HEK293T (cell line): ENCODE data around the gene MOAP1.

ENCODE experiments used
- CTCF ChIA-PET: fragments of 350-600 bp; formaldehyde crosslinking; extraction: SDS; loops from one replicate; lab custom pipeline; 2021; ENCODE audit warnings: antibody characterized with exemption, inconsistent platforms; lab: Yijun Ruan, JAX
- POLR2A ChIA-PET: fragments of 350-600 bp; formaldehyde crosslinking; extraction: SDS; loops from one replicate; lab custom pipeline; 2020; ENCODE audit warnings: antibody characterized with exemption, inconsistent platforms; lab: Yijun Ruan, JAX
- DNase-seq: peaks from one replicate; pipeline ENCODE4 v3.0.0; 2012; ENCODE audit warnings: mixed read lengths; ENCODE audit errors: extremely low spot score
- ARNT ChIP-seq: fragments of 450-650 bp; IDR thresholded peaks from 2 replicates; pipeline ENCODE4 v1.6.1; 2017; ENCODE audit warnings: mild to moderate bottlenecking
- BHLHE40 ChIP-seq: fragments of 450-650 bp; IDR thresholded peaks from 2 replicates; pipeline ENCODE4 v1.6.1; 2016; ENCODE audit warnings: mild to moderate bottlenecking, moderate library complexity, borderline replicate concordance
- CTBP1 ChIP-seq: fragments of 450-650 bp; IDR thresholded peaks from 2 replicates; pipeline ENCODE4 v1.6.1; 2016; ENCODE audit warnings: borderline replicate concordance
- ELF4 ChIP-seq: fragments of 450-650 bp; IDR thresholded peaks from 2 replicates; pipeline ENCODE4 v1.6.1; 2017; ENCODE audit warnings: antibody characterized with exemption
- FOXA1 ChIP-seq: fragments of 450-650 bp; IDR thresholded peaks from 2 replicates; pipeline ENCODE4 v1.6.1; 2016; ENCODE audit warnings: mild to moderate bottlenecking
- FOXK2 ChIP-seq: fragments of 450-650 bp; IDR thresholded peaks from 2 replicates; pipeline ENCODE4 v1.6.1; 2016; ENCODE audit warnings: mild to moderate bottlenecking
- FOXM1 ChIP-seq: fragments of 450-650 bp; IDR thresholded peaks from 2 replicates; pipeline ENCODE4 v1.6.1; 2017; ENCODE audit warnings: mild to moderate bottlenecking, borderline replicate concordance
- HDGF ChIP-seq: fragments of 450-650 bp; IDR thresholded peaks from 2 replicates; pipeline ENCODE4 v1.6.1; 2017; ENCODE audit warnings: antibody characterized with exemption, borderline replicate concordance
- L3MBTL2 ChIP-seq: fragments of 450-650 bp; conservative IDR thresholded peaks from 2 replicates; pipeline ENCODE4 v1.6.1; 2016; ENCODE audit warnings: mild to moderate bottlenecking
- LEF1 ChIP-seq: fragments of 450-650 bp; IDR thresholded peaks from 2 replicates; pipeline ENCODE4 v1.6.1; 2017; ENCODE audit warnings: mild to moderate bottlenecking, borderline replicate concordance
- NFRKB ChIP-seq: fragments of 450-650 bp; IDR thresholded peaks from 2 replicates; pipeline ENCODE4 v1.6.1; 2016; ENCODE audit warnings: mild to moderate bottlenecking, moderate library complexity
- SP1 ChIP-seq: fragments of 450-650 bp; IDR thresholded peaks from 2 replicates; pipeline ENCODE4 v1.6.1; 2017
- SUZ12 ChIP-seq: fragments of 450-650 bp; IDR thresholded peaks from 2 replicates; pipeline ENCODE4 v1.6.1; 2016; ENCODE audit warnings: mild to moderate bottlenecking
- TARDBP ChIP-seq: fragments of 450-650 bp; IDR thresholded peaks from 2 replicates; pipeline ENCODE4 v1.6.1; 2016
- ZNF384 ChIP-seq: fragments of 450-650 bp; IDR thresholded peaks from 2 replicates; pipeline ENCODE4 v1.6.1; 2016
- TF ChIP-seq, protein P1 (sequence below): fragments of 450-650 bp; IDR thresholded peaks from 2 replicates; pipeline ENCODE4 v1.6.1; 2016

MOAP1 gene

DNA sequence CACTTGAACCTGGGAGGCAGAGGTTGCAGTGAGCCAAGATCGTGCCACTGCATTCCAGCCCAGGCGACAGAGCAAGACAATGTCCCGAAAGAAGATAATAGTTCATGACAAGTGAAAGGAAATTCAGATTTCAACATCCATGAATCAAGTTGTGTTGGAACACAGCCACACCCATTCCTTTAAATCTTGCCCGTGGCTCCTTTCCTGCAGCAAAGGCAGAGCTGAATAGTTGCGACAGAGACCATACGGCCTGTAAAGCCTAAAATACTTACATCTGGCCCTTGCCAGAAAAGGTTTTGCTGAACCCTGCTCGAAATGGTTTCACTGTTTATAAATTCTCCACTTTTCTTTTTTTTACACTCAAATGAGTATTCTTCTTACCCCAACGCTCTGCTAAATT, 51.2 kb downstream of the MOAP1 start:
- no peak for DNase-seq
- POLR2A ChIA-PET: no interaction called here

DNA sequence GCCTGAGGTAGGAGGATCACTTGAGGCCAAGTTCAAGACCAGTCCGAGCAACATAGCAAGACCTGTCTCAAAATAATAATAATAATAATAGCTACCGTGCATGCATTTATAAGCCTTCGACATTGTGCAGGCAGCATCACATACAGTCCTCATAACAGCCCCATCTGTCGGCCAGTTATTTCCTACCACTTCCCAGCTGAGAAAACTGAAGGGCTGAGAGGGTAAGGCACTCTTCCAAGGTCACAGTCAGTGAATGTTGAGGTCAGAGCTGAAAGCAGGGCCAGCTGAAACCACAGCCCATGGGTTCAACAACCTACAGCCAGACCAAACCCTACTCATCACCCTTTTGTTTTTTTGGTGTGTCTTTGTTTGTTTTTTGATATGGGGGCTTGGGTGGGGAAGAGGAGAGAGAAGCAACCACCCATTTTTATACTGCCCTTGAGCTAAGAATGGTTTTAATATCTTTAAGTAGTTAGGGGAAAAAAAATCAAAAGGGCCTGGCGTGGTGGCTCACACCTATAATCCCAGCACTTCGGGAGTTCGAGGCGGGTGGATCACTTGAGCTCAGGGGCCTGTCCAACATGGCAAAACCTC, 52.1 kb downstream of the MOAP1 start:
- TF ChIP-seq TARDBP (no peak), FOXA1 (no peak), L3MBTL2 (no peak), HDGF (no peak), ELF4 (no peak), ZNF384 (no peak), SP1 (no peak), NFRKB (no peak), FOXM1 (no peak)
- ChIA-PET CTCF (interaction anchor here (0.5 to 3.8 kb wide), 19 partner anchors 8 to 1276 kb away, joined by 3 to 49 read pairs (median 4); no protein-coding TSS in a partner anchor), POLR2A (interaction anchor here (1.1 kb wide), 1 partner anchor 19 kb away, joined by 5 read pairs; no protein-coding TSS in a partner anchor)
- DNase-seq: peak; percentile 50

More for the DNA sequence above, 51.2 kb downstream of the MOAP1 start:
- TF ChIP-seq BHLHE40 (no peak), SUZ12 (no peak), HDGF (no peak), CTBP1 (no peak), ARNT (no peak), TARDBP (no peak), LEF1 (no peak), SP1 (no peak), ELF4 (no peak), NFRKB (no peak), FOXK2 (no peak), L3MBTL2 (no peak), FOXM1 (no peak), FOXA1 (no peak), ZNF384 (no peak)
- TF ChIP-seq, protein P1, sequence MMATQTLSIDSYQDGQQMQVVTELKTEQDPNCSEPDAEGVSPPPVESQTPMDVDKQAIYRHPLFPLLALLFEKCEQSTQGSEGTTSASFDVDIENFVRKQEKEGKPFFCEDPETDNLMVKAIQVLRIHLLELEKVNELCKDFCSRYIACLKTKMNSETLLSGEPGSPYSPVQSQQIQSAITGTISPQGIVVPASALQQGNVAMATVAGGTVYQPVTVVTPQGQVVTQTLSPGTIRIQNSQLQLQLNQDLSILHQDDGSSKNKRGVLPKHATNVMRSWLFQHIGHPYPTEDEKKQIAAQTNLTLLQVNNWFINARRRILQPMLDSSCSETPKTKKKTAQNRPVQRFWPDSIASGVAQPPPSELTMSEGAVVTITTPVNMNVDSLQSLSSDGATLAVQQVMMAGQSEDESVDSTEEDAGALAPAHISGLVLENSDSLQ: no peak
- CTCF ChIA-PET: interaction anchor here (1.1 to 3.8 kb wide), 3 partner anchors 19 to 30 kb away, joined by 3 to 49 read pairs (median 5); no protein-coding TSS in a partner anchor
